SK-N-SH treated with all-trans-retinoic acid at 6 μM for 48 hours (cell line): ENCODE results near the gene F11R.
A peak's percentile ranks its signal among the peaks of the same experiment; 100 is the strongest.

Experiments
- ATAC-seq: fragments of 200-7000 bp; cut with Tn5 transposase; 3 replicates; pipeline ENCODE4 v1.9.1; 2020; ENCODE audit warnings: mild to moderate bottlenecking, moderate library complexity
- ARNTL ChIP-seq: fragments of 450-650 bp; formaldehyde crosslinking; IDR thresholded peaks from 2 replicates; pipeline ENCODE4 v1.5.0; 2020; ENCODE audit warnings: low read depth, mild to moderate bottlenecking, moderate library complexity, borderline replicate concordance
- BACH2 ChIP-seq: fragments of 250-450 bp; sonication (Bioruptor Pico); IDR thresholded peaks from 2 replicates; pipeline ENCODE4 v1.9.0; 2021; ENCODE audit warnings: mild to moderate bottlenecking, borderline replicate concordance
- CREB5 ChIP-seq: fragments of 250-450 bp; sonication (Bioruptor Pico); IDR thresholded peaks from 2 replicates; pipeline ENCODE4 v1.5.1; 2020; ENCODE audit warnings: low read depth, mild to moderate bottlenecking, moderate library complexity
- CSDC2 ChIP-seq: fragments of 250-450 bp; sonication (Bioruptor Pico); IDR thresholded peaks from 2 replicates; pipeline ENCODE4 v1.5.0; 2020; ENCODE audit warnings: mild to moderate bottlenecking, moderate library complexity
- ESRRG ChIP-seq: fragments of 250-450 bp; sonication (Bioruptor Pico); IDR thresholded peaks from 2 replicates; pipeline ENCODE4 v1.6.1; 2021; ENCODE audit warnings: mild to moderate bottlenecking
- ISL1 ChIP-seq: fragments of 250-450 bp; sonication (Bioruptor Pico); IDR thresholded peaks from 2 replicates; pipeline ENCODE4 v2.1.2; 2022; ENCODE audit warnings: mild to moderate bottlenecking, moderate library complexity
- OSR1 ChIP-seq: fragments of 250-450 bp; sonication (Bioruptor Pico); IDR thresholded peaks from 2 replicates; pipeline ENCODE4 v1.8.0; 2022; ENCODE audit warnings: moderate library complexity, mild to moderate bottlenecking, inconsistent platforms
- POU6F1 ChIP-seq: fragments of 250-450 bp; sonication (Bioruptor Pico); IDR thresholded peaks from 2 replicates; pipeline ENCODE4 v1.8.0; 2021; ENCODE audit warnings: low read depth, mild to moderate bottlenecking, moderate library complexity, borderline replicate concordance
- PPARA ChIP-seq: fragments of 250-450 bp; sonication (Bioruptor Pico); IDR thresholded peaks from 2 replicates; pipeline ENCODE4 v1.5.0; 2020; ENCODE audit warnings: mild to moderate bottlenecking, borderline replicate concordance
- RARB ChIP-seq: fragments of 250-450 bp; sonication (Bioruptor Pico); IDR thresholded peaks from 2 replicates; pipeline ENCODE4 v1.8.0; 2021; ENCODE audit warnings: mild to moderate bottlenecking, moderate library complexity
- SNAI2 ChIP-seq: fragments of 250-450 bp; sonication (Bioruptor Pico); IDR thresholded peaks from 2 replicates; pipeline ENCODE4 v1.5.0; 2020; ENCODE audit warnings: mild to moderate bottlenecking, moderate library complexity
- TCF4 ChIP-seq: fragments of 250-450 bp; sonication (Bioruptor Pico); IDR thresholded peaks from 2 replicates; pipeline ENCODE4 v1.8.0; 2021; ENCODE audit warnings: mild to moderate bottlenecking, moderate library complexity, borderline replicate concordance
- TOX ChIP-seq: fragments of 250-450 bp; sonication (Bioruptor Pico); IDR thresholded peaks from 2 replicates; pipeline ENCODE4 v1.8.0; 2021; ENCODE audit warnings: mild to moderate bottlenecking, moderate library complexity, borderline replicate concordance
- TSHZ2 ChIP-seq: fragments of 250-450 bp; sonication (Bioruptor Pico); IDR thresholded peaks from 2 replicates; pipeline ENCODE4 v1.5.0; 2020; ENCODE audit warnings: mild to moderate bottlenecking, moderate library complexity
- ZC3H10 ChIP-seq: fragments of 250-450 bp; sonication (Bioruptor Pico); IDR thresholded peaks from 2 replicates; pipeline ENCODE4 v1.5.1; 2021; ENCODE audit warnings: mild to moderate bottlenecking, moderate library complexity
- ZFP30 ChIP-seq: fragments of 450-650 bp; formaldehyde crosslinking; IDR thresholded peaks from 2 replicates; pipeline ENCODE4 v1.5.0; 2022; ENCODE audit warnings: mild to moderate bottlenecking, moderate library complexity
- ZNF565 ChIP-seq: fragments of 450-650 bp; formaldehyde crosslinking; conservative IDR thresholded peaks from 2 replicates; pipeline ENCODE4 v1.5.0; 2020; ENCODE audit warnings: low read depth, mild to moderate bottlenecking, moderate library complexity
- ZNF70 ChIP-seq: fragments of 450-650 bp; formaldehyde crosslinking; IDR thresholded peaks from 2 replicates; pipeline ENCODE4 v1.5.0; 2020; ENCODE audit warnings: mild to moderate bottlenecking, moderate library complexity

F11R gene

GRCh38 chr1:161006563-161006962, 14.4 kb downstream of the F11R start:
- ATAC-seq, result no peak
- no peak for TF ChIP-seq ZNF70 (CRISPR knock-in tag)
- no peak for TF ChIP-seq TCF4 (CRISPR knock-in tag)

GRCh38 chr1:161001525-161001924, 19.4 kb downstream of the F11R start:
- TF ChIP-seq TCF4 (CRISPR knock-in tag) (no peak), OSR1 (no peak)
- no peak for ATAC-seq

- TF ChIP-seq ARNTL (CRISPR knock-in tag) (no peak), PPARA (no peak), ZFP30 (CRISPR knock-in tag) (no peak), ZNF70 (CRISPR knock-in tag) (no peak), TCF4 (CRISPR knock-in tag) (no peak), ESRRG (no peak), ZC3H10 (CRISPR knock-in tag) (no peak), ISL1 (CRISPR knock-in tag) (no peak)
- TF ChIP-seq, all 23 proteins: peak for 0
- peak; percentile 34 for ATAC-seq
Measured at GRCh38 chr1:161000736-161001480, 20.0 kb downstream of the F11R start.

GRCh38 chr1:160999376-160999775, 21.6 kb downstream of the F11R start:
- no peak for TF ChIP-seq OSR1
- no peak for TF ChIP-seq TSHZ2
- TF ChIP-seq POU6F1 (CRISPR knock-in tag), result no peak
- TF ChIP-seq ARNTL (CRISPR knock-in tag), result no peak
- no peak for TF ChIP-seq TOX (CRISPR knock-in tag)
- no peak for TF ChIP-seq RARB (CRISPR knock-in tag)
- TF ChIP-seq BACH2 (CRISPR knock-in tag), result no peak
- TF ChIP-seq ESRRG, result no peak
- ATAC-seq, result no peak

- TF ChIP-seq ISL1 (CRISPR knock-in tag) (no peak), ZNF70 (CRISPR knock-in tag) (no peak), CREB5 (CRISPR knock-in tag) (no peak), SNAI2 (CRISPR knock-in tag) (no peak), TOX (CRISPR knock-in tag) (no peak)
- TF ChIP-seq, all 23 proteins: peak for 0
- peak; percentile 75 for ATAC-seq
Measured at GRCh38 chr1:160997323-160998038, 23.5 kb downstream of the F11R start.

- peak; percentile 15; the same call in 2 of the 3 replicates for ATAC-seq
- TF ChIP-seq OSR1, result no peak
- no peak for TF ChIP-seq ZNF565 (CRISPR knock-in tag)
- TF ChIP-seq ZC3H10 (CRISPR knock-in tag), result peak; percentile 77; the same call in 1 of the 2 replicates
- TF ChIP-seq CREB5 (CRISPR knock-in tag), result no peak
- no peak for TF ChIP-seq SNAI2 (CRISPR knock-in tag)
- TF ChIP-seq ZNF70 (CRISPR knock-in tag), result no peak
- no peak for TF ChIP-seq ARNTL (CRISPR knock-in tag)
- TF ChIP-seq ISL1 (CRISPR knock-in tag), result no peak
- TF ChIP-seq TSHZ2, result no peak
- no peak for TF ChIP-seq CSDC2 (CRISPR knock-in tag)
- TF ChIP-seq ESRRG, result no peak
- no peak for TF ChIP-seq BACH2 (CRISPR knock-in tag)
- TF ChIP-seq PPARA, result no peak
Measured at GRCh38 chr1:160996178-160996577, 24.8 kb downstream of the F11R start.
